Anterior cingulate cortex (tissue), 58 donors: ENCODE data around the gene SLCO2A1.

Experiments used
- DNase-seq, 58 donors: peaks; one replicate each; lab custom pipeline; 2025; lab: John Stamatoyannopoulos, UW

The SLCO2A1 gene

DNA sequence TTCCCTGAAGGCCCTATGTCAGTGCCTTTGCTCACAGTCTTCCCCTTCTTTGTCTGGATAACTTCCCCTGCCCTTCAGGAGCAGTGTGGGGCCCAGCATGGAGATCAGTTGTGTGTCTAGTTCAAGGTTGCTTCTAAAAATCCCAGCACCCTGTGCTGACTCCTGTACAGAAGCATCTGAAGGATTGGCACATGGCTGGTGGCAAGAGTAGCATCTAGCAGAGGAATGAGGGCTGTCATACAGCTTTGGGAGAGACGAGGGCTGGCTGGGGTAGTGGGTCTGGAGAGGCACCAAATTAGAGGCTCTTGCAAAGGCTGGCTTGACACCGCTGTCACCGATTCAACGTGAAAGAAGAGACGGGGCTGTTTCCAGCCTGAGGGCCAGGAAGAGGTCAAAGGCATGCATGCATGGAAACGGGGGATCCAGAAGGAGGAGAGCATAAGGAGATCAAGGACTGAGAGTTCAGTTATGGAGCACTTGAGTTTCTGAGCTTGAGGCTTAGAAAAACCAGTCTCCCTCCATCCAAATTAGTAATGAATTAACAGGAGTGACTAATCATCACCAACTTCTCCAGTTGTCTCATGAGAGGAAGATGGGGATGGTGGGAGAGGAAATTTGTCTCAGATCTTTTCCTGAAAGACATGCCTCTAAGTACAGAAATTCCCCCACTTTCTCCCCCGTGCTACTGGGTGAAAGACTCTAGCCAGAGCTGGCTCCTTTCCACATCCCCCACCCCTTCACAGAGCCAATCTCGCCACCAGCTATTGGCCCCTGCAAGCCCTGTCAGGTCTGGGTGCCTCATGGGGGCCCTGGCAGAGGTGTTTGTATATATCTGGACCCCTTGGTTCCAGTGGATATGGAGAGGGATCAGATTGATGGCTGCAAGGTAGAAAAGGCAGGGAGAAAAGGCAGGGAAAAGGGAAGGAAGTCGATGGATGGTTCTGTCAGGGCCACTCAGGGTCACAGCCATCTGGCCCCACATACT lies 45.9 kb downstream of the SLCO2A1 start:
- no peak for DNase-seq

DNA sequence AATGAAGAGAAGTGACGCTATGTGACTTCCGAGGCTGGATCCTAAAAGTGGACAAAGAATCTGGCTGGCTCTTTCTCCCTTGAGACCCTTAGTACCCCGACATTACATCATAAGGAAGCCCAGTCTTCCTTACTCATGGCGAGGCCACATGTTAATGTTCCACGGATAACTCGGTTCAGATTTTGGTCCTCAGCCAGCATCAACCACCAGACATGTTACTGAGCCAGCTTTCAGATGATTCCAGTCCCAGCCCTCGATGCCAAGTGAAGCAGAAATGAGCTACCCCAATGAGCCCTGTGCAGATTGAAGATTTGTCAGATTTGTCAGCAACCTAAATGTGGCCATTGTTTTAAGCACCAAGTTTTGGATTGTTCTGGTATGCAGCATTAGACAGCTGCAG lies 46.6 kb downstream of the SLCO2A1 start:
- DNase-seq = no peak

DNA sequence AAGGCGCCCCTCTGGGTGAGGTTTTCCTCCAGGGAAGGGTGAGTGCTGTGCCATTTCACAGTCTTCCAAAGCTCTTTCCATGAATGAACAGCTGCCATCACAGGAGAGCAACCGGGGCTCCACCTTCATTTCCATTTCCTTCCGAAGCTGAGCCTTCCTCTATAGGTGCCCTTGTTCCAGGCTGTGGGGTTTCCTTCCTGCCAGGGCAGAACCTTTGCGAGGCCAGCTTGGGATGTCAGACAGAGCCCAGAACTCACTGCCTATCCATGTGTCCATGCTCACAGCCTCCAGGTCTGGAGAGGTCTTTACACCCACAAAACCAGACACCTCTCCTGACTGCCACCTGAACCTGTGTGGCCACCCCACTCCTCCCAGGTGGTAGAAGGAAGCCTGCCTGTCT lies 49.2 kb downstream of the SLCO2A1 start:
- no peak for DNase-seq

DNA sequence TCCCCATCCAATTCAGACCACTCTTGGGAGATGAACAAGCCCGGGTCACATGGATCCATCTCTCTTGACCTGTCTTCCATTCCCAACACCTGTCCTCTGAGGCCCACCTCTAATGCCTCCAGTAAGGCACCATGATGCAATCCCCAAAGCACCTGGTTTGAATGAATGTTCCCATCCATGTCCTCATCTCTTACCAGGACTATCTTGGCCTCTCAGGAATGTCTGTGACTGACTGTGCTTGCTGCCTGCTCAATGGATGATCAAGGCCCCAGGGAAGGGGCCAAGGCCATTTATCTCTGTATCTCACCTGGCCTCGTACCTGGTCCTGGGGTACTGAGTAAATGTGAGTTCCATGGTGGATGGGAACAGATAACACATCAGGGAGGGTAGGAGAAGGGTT lies 49.7 kb downstream of the SLCO2A1 start:
- DNase-seq = no peak

DNA sequence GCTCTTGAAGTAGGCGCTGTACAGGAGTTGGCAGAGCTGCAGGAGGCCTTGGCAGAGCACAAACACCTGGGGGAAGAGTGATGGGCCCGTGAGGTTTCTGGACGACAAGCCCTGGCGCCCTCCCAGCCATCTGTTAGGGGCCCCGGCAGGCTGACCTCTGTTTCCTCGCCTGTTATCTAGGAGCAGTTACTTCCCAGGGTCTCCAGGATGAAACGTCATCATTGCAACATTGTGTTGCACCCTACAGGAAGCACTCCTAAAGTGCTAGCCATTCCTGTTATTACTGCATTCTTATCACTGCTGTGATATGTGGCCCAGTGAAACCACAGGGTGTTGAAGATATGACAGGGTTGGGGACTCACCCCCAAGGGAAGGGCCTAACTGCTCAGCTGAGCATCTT lies 50.2 kb downstream of the SLCO2A1 start:
- DNase-seq = no peak

DNA sequence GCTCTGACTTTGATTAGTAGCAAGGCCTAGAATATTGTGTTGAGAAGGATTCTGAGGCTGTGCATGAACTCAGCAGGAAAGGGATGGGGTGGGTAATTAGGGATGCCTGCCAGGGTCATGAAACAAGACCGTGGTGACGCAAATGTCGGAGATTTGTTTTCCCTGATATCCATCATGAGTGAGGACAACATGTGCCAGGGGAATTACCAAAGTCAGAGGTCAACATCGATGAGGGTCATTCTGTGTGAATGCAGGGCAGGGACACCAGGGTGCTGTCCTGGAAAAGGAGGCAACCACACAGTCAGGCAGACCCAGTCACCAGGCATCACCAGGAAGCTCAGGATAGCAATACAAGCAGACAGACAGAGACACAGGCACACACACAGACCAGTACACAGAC lies 52.2 kb downstream of the SLCO2A1 start:
- no peak for DNase-seq

DNA sequence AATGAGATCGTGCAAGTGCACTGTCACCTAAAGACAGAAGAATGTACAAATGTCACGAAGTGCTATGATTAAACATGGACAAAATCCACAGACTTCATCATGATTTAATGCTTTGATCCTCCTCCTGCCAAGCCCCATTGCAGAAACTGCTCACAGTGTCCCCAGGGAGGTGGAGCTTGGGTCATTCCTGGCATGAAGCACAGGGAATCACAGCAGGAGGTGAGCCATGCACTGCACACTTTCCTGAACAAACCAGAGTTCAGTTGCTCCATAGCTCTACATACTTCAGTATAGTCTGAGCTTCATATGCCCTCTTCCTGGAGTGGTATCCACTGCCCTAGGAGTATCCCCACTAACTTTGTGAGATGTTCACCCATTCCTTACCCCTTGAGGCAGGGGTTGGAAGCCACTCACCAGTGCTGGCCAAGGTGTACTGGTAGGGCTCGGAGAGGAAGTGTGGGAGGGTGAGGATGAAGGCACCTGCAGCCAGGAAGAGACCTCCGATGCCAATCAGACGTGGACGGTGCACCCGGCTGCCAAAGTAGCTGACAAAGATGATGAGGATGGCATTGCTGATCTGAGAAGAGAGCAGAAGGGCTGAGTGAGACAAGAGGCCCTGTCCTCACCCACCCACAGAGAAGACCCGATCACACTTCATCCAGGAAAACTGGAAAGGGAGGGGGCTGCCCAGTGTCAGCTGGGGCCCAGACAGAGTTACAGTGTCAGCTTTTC lies 56.3 kb downstream of the SLCO2A1 start:
- DNase-seq = no peak

DNA sequence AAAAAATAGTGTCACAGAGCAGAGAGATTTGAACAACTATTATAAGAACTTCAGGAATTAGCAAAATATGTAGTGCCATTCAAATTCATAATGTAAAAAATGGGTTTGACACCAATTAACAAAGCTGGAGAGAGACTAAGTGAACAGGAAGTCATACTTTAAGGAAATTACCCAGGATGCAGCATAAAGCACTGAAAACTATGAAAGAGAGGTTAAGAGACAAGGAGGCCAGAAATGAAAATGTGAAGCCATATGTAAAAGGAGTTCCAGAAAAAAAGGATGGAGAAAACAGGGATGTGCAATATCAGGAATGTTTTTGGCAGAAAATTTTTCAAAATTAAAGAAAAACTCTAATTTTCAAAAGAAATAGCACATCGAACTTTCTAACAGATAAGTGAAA lies 57.6 kb downstream of the SLCO2A1 start:
- no peak for DNase-seq

DNA sequence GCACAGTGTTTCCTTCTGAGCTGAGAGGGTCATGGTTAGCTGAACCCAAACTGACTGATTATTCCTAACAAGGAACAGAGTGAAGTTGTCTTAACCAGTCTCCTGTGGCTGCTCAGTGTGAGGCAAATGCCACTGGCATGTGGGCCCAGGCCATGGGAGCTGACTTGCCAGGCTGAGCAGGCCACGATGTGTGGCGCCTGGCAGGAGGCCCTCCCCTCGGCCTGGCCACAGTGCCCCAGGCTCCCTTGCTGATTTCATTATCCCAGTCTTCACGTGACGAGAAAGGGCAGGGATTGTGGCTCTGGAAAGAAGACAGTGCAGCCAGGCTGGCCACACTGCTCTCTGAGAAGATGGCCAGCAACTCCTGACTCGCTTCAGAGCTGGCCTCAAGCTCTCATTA lies 58.8 kb downstream of the SLCO2A1 start:
- no peak for DNase-seq

DNA sequence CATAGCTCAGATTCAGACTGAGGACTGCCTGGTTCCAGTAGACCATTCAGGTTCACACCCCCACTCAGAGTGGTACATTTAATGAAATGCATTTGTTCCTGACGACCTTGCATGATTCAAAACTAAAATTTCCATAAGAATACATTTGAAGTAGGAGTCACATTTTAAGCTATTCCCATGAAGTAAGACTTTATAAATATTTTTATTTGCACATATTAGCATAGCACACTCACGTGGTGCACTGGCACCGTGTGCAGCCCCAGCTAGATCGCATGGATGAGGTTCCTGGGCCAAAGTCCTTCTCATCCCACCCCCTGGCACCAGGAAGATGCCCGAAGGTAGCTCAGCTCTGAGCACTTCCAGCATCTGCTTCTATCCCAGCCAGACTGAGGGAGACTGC lies 59.4 kb downstream of the SLCO2A1 start:
- DNase-seq = no peak

DNA sequence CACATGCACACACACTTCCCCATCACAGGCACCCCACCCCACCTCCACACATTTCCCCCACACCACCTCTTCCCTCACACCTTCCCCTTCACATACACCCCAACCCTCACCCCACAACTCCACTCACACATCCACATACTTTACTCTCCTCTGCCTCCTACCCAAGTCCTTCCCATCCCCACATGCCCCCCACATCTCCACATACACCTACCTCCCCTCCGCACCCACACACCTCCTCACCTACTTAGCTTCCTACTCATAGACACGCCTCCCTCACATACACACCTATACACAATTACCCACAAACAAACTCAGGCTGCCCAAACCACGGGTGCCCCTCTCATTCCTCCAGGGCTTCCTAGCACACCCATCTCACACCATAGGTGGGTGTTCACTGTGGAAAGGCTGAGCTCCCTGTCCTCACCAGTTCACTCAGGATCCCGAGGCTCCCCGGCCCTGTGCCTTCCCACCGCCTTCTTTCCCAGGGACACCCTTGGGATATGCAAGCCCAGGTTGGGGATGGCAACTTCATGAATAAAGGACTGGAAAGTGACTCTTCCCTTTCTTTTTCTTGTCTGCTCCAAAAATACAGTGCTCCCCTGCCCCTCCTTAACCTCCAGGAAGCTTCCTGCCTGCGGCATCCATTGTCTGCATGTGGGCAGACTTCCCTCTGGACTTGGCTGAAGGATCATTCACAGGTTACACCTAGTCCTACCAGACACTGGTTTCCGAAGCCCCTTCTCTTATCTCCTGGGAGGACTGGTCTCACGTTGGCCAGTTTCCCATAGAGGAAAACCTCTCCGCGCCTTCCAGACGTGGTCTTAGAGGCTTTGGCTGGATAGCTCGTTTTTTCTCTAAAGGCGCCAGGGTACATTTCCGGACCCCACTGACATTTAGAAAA lies 61.5 kb downstream of the SLCO2A1 start:
- DNase-seq = no peak

DNA sequence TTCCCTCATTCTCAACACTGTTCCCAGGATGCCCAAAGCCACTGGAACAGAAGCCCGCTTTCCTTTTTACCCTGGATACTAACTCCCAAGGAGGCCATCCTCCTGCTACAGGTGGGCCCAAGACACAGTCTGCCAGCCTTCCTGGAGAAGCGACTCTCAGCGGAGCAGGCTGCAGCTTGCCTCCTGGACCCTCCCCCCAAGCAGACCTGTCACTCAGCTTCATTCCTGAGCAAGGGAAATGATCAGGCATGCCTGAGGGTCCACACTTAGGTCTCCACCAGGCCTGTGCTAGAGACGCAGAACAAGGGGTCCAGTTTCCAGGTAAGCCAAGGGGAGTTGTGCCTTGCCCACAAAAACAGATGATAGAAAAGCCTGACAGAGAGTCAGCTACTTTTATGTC lies 62.8 kb downstream of the SLCO2A1 start:
- no peak for DNase-seq

DNA sequence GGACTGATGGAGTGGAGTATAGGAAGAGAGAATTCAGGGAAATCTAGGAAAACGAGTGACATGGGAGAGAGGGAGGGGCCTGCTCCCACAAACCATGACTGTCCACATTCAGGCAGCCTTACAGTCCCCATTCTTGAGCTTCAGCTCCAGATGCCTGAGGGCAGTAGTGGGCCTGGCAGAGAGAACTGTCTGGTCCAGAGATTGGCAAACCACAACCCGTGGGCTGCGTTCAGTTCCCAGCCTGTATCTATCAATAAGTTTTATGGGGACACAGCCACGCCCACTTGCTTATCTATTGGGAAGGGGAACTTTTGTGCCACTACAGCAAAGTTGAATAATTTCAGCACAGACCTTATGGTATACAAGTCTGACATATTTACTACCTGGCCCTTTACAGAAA lies 63.8 kb downstream of the SLCO2A1 start:
- DNase-seq = no peak

DNA sequence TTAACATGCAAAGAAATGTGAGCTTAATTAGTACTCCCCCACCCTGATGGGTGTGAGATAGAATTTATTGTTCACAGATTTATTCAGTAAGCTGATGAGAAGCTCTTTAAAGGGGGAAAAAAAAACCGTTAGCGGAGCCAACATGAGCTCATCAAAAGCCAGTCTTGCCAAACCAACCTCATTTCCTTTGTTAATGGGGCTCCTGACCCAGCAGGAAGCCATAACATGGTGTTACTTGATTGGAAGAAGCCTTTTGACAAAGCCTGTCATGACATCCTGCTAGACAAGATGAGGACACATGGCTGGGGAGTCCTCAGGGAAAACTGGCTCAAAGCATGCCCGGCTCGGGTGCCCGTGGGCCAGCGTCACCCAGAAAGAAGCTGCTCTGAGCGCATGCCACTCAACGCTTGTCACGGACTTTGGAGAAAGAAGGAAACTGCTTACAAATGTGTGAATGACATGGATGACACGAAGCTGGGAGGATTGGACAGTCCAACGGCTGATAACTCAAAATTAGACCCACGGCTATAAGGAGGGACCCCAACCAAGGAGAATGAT lies 64.6 kb downstream of the SLCO2A1 start:
- no peak for DNase-seq

DNA sequence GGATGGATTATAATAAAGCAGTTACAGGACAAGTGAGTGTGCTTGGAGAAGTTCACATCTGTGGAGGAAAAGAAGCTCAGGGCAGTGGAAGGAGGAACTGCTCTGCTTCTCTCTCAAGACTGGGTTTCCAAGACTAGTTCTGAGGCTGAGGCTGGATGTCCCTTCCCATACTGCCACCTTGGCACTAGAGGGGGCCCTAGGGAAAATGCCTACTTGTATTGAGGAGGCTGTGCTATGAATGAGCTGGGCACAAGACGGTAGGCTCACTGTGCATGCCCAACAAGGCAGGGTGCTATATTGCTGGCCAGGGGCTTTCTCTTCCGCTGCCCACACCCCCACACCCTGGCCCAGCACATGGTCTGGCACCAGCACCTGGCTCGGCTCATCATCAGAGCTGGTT lies 65.2 kb downstream of the SLCO2A1 start:
- DNase-seq = no peak

DNA sequence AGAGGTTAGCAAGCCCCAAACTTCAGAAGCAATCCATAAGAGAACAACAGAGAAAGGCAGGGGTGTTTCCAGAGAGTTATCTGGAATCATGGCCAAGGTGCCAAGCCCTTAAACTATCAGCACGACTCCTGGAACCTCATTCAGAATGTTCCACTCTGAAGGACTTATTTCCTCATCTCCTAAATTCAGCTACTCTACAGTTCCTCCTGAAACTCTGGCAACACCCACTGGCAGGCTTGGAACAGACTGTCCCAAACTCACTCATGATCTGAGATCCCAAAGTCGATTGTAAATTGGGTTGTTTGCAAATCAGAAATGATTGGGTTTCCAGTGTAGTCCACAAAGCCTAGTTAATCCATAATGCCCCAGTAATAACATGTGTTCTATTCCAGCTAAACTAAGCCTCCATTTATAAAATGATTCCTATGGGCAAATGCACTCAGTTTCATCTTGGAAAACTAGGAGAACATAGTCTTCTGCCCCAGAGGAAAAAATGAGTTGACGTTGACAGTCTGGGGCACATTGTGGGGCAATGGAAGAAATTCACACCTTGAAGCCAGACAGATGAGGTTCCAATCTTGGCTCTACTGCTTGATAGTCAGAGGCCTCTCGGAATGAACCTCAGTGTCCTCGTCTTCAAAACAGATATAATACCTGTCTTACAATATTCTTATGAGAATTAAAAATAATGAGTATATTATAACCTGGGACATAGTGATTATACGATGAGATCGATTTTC lies 65.9 kb downstream of the SLCO2A1 start:
- no peak for DNase-seq

DNA sequence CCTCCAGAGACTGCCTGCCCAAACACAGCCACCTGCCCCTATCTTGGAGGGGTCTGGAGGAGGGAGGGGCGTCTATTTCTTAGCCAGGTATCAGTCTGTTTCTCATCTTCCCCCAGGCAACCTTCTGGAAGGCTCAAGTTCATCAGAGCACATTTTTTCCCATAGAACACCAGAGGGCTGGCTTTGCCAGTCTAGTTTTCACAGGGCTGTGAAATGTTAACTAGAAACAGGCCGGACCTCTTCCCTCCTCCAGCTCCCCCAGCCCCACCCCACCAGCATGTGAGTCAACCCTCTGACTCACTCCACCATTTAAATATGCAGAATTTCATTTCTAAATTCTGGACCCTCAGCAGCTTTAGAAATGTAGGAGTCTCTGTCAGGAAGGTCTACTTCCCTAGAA lies 66.9 kb downstream of the SLCO2A1 start:
- DNase-seq = no peak

DNA sequence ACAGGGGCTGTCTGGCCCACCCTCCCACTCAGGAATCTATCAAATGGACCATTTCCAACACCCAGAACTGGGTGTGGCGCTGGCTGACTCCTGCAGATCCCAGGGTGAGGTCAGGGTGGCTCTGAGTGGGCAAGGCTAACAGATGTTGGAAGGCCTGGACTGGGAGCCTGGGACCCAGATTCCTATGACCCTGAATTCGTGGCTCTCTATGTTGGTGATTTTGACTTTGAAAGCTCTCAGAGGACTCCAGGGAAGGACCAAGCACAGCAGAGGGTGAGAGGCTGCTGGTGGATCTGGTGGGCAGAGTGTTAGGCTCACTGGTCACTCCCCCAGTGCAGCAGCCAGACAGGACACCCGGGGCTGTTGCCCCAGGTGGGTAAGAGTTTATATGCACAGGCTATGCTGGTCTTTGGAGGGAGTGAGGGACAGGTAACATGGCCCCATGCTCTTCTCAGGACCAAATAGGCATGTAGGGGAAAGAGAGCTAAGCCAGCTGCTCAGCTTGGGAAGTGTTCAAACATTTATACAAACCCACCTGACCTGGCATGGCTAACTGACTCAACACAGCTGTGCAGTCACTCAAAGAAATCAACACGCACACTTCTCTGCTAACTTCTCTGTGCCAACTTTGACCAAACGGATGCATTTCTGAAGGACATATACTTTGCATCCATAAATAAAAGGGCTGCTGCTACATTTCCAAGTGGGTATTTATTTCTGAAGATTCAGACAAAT lies 71.5 kb downstream of the SLCO2A1 start:
- no peak for DNase-seq

DNA sequence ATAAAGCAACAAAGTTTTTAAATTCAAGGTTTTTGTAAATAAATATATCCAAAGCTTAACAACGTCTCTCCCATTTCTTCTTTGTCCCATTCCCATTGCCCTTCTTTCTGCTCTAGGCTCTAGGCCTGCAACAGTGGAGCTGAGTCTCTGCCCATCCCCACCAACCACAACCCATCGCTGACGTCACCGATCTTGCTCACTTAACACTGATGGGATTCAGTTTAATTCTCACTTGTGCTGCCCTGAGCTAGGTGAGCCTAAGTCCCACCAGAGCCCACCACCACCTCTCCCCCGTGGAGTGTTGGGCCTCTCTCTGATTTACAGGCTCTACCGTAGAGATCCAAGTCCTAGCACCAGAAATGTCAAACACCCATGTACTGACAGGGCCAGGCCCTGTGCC lies 72.7 kb downstream of the SLCO2A1 start:
- DNase-seq = no peak
